GM19468 (cell line): Measurements from ENCODE around the gene ACVR1.
"Not testable (repeated sequence)": the region's sequence is repeated elsewhere in the genome, so short reads cannot be mapped to it uniquely, and the experiment has no call there.

Experiments
- ATAC-seq: cut with Tn5 transposase; IDR thresholded peaks from one replicate; pipeline ENCODE4 v1.9.1; 2021; ENCODE audit warnings: mild to moderate bottlenecking, moderate library complexity, moderate number of reproducible peaks; ENCODE audit not compliant: unreplicated experiment; ENCODE audit errors: extremely low read depth

Gene ACVR1

GRCh38 chr2:157735532-157735931 is 140.6 kb downstream of the ACVR1 start:
- ATAC-seq = no peak

GRCh38 chr2:157733263-157733662 is 142.9 kb downstream of the ACVR1 start:
- ATAC-seq = no peak

GRCh38 chr2:157732596-157732995 is 143.5 kb downstream of the ACVR1 start:
- no peak for ATAC-seq

GRCh38 chr2:157727693-157728092 is 148.4 kb downstream of the ACVR1 start:
- no peak for ATAC-seq

GRCh38 chr2:157726946-157727345 is 149.2 kb downstream of the ACVR1 start:
- ATAC-seq = no peak

GRCh38 chr2:157725846-157726245 is 150.3 kb downstream of the ACVR1 start:
- no peak for ATAC-seq

DNA sequence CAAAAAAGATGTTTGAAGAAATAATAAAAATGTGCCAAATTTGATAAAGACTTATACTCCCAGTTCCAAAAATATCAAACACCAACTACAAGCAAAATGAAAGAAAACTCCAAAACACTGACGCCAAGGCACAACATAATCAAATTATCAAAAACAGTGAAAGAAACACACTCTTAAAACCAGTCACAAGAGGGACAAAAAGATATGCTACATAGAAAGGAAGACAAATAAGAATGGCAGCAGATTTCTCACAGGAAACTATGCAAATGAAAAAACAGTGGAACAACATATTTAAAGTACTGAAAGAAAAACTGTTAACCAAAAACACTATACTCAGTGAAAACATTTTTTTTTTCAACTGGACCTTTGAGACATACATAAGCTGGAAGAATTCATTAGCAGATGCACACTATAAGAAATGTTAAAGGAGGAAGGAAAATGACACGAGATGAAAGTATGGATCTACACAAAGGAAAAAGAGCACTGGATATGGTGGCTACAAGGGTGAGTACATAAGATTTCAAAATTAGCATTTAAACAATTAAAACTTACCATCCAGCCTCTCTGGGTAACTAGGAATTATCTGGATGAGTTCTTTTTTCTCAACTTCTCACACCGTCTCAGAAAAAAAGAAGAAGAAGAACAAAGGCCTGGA is 153.4 kb downstream of the ACVR1 start:
- no peak for ATAC-seq

DNA sequence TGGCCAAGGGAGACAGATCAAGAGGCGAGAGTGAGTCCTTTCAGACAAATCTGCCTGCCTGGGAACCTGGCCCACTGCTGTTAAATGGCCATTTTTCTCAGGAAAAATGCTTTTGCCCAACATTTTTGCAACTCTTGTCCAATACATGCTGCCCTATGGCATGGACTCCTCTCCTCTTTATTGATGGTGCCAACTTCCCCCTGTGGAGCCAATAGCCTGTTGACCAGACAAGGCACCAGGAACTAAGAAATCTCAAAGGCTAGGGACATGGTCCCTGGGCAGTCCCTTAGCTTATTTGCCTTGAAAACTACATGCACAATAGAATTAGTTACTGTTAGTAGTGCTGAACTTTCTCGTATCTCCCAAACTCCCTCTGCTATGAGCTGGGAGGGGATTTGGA is 155.6 kb downstream of the ACVR1 start:
- no peak for ATAC-seq

DNA sequence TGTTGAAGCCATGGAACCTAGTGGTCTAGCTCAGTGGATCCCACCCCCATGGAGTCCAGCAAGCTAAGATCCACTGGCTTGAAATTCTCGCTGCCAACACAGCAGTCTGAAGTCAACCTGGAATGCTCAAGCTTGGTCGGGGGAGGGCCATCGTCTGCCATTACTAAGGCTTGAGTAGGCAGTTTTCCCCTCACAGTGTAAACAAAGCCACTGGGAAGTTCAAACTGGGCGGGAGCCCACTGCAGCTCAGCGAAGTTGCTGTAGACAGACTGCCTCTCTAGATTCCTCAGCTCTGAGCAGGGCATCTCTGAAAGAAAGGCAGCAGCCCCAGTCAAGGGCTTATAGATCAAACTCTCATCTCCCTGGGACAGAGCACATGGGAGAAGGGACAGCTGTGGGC is 171.5 kb downstream of the ACVR1 start:
- ATAC-seq = not testable (repeated sequence)

- not testable (repeated sequence) for ATAC-seq
These were observed 172.0 kb downstream of the ACVR1 start for GRCh38 chr2:157704148-157704547.

- ATAC-seq = no peak
These were observed 176.3 kb downstream of the ACVR1 start for GRCh38 chr2:157699806-157700205.

- ATAC-seq = no peak
These were observed 177.1 kb downstream of the ACVR1 start for GRCh38 chr2:157699009-157699408.

DNA sequence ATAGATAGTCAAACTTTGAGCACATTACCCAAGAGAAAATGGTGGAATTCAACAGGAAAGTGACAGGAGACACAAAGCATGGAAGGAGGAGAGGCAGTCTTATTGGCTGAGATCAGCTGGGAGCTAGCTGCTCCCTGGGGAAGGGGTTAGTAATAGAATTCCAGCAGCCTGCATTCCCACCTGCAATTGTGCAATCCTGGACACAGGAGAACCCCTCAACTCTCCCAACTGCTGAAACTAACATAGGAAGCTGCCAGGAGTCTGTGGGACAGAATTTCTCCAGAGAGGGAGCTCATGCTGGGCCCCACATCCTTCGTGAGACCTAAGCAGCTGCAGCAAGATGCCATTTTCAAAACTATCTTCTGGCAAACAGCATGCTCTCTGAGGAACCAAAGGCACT is 177.7 kb downstream of the ACVR1 start:
- no peak for ATAC-seq

- ATAC-seq = no peak
These were observed 180.1 kb downstream of the ACVR1 start for GRCh38 chr2:157696036-157696435.

DNA sequence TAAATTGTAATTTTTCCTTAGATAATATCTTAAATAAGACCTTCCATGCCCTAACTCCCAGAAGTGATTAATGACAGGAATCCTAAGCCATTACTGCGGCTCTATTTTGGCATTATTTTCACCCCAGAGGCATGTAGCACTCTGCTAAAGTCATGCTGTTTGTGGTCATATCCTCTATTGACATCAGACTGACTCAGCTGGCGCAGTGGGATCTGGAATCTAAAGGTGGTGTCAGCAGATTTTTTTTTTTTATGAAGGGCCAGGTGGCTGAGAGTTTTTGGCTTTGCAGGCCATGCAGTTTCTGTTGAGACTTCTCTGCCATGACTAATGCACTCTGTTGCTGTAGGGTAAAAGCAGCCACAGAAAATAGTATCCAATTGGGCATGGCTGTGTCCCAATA is 183.4 kb downstream of the ACVR1 start:
- ATAC-seq = no peak

DNA sequence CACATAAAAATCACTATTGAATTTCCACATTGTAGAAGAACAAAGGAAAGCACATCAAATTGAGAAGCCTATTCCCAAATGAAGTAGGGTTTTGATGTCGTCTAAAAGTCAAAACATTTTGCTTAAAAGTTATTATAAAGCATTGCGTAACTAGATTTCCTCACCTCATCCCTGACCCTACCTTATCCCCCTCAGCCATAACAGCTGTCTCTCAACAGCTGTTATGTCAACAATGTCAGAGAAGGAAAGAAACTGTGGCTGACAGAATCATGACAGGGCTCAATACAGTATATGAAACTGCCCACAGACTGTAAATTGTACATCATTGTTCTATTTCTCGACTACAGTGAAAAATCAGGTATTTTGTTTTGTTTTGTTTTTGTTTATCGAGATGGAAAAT is 184.4 kb downstream of the ACVR1 start:
- no peak for ATAC-seq

GRCh38 chr2:157691131-157691530 is 185.0 kb downstream of the ACVR1 start:
- ATAC-seq = no peak
